ENCODE results near the gene VPS8.

DNA sequence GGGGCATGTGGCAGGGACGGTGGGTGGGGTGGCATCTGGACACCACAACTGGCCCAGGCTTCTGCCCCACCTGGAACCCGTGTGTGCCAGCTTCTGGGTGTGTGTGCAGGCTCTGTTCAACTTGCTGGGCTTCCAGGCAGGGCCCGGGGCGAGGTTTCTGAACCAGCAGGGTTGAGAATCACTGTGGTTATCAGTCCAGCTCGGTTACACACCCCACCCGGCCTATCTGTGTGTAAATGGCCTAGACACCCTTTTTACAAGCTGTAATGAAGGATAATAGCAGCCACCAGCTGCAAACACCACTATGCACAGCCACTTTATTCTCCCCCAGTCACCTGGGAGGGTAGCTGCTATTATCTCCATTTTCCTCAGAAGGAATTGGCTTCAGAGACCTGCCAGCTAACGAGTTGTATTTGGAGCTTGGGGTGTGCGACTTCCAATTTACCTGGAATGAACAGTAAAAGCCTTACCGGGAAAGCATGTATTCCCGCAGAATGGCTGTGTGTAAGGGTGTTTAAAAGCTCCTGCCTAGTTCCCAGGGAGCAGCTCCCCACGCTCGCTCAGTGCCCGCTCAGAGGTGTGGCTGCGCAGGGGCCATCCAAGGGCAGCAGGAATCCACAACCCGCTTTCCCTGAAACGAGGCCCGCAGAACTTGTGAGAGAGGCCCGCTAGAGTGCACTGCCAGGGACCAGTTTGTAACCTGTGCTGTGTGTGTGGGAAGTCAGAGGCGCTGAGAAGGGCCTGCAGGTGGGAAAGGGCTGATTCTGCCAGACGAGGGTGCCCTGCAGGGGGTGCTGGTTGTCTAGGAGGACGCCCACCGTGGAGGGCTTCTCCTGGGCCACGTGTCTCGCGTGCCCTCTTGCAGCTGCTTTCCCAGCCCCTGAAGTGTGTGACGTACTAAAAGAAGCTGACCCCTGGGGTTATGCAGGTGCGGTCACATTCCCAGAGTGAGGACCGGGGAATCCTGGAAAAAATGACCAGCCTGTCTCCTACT is 257.4 kb downstream of the VPS8 start:
- TF ChIP-seq, protein P1, sequence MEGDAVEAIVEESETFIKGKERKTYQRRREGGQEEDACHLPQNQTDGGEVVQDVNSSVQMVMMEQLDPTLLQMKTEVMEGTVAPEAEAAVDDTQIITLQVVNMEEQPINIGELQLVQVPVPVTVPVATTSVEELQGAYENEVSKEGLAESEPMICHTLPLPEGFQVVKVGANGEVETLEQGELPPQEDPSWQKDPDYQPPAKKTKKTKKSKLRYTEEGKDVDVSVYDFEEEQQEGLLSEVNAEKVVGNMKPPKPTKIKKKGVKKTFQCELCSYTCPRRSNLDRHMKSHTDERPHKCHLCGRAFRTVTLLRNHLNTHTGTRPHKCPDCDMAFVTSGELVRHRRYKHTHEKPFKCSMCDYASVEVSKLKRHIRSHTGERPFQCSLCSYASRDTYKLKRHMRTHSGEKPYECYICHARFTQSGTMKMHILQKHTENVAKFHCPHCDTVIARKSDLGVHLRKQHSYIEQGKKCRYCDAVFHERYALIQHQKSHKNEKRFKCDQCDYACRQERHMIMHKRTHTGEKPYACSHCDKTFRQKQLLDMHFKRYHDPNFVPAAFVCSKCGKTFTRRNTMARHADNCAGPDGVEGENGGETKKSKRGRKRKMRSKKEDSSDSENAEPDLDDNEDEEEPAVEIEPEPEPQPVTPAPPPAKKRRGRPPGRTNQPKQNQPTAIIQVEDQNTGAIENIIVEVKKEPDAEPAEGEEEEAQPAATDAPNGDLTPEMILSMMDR (IDR thresholded peaks at IDR 0.05), result no peak
- no peak for TF ChIP-seq POLR2AphosphoS5 (IDR thresholded peaks at IDR 0.05)
- no peak for TF ChIP-seq POLR2A (IDR thresholded peaks at IDR 0.05)

Data from breast epithelium (tissue), 3 donors.